ENCODE data around the gene CD34. TPM values are rescaled to one million over a fixed set of nuclear protein-coding genes. Genes with fewer than 3 reads are reported as not detected.
"Not testable (repeated sequence)": the region's sequence is repeated elsewhere in the genome, so short reads cannot be mapped to it uniquely, and the experiment has no call there.

CD34 gene
- polyA plus RNA-seq, 1 experiment: 1.2 TPM

DNA sequence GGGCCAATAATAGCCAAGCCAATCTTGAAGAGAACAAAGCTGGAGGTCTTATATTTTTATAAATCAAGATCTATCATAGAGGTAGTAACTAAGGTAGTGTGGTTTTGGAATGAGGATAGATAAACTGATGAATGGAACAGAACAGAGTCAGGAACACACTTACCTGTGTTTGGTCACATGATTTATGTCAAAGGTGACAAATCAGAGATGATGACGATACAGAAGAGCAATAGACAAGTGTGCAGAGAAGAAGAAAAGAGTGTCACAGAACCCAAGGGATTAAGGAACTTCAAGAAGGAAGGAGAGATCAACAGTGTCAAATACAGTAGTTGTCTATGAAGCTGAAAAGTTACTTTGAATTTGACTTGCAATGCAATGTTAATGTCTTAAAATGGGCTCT lies 16.1 kb upstream of the CD34 start:
- H3K27me3 ChIP-seq (ENCODE audit: control insufficient read depth, insufficient read depth, low read length): no peaks in the 10 kb centered on the region
- no peak overlapping the region for H3K4me3 ChIP-seq (ENCODE audit: low read depth, low read length)
- no peak for DNase-seq (ENCODE audit: low read depth)
- TF ChIP-seq, protein P1, sequence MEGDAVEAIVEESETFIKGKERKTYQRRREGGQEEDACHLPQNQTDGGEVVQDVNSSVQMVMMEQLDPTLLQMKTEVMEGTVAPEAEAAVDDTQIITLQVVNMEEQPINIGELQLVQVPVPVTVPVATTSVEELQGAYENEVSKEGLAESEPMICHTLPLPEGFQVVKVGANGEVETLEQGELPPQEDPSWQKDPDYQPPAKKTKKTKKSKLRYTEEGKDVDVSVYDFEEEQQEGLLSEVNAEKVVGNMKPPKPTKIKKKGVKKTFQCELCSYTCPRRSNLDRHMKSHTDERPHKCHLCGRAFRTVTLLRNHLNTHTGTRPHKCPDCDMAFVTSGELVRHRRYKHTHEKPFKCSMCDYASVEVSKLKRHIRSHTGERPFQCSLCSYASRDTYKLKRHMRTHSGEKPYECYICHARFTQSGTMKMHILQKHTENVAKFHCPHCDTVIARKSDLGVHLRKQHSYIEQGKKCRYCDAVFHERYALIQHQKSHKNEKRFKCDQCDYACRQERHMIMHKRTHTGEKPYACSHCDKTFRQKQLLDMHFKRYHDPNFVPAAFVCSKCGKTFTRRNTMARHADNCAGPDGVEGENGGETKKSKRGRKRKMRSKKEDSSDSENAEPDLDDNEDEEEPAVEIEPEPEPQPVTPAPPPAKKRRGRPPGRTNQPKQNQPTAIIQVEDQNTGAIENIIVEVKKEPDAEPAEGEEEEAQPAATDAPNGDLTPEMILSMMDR (IDR thresholded peaks at IDR 0.05; ENCODE audit: insufficient read depth, low read depth, low read length): no peak
- CTCF ChIA-PET: interaction anchor here (1.0 to 1.3 kb wide), 3 partner anchors 10 to 26 kb away, joined by 3 to 5 read pairs (median 3); no protein-coding TSS in a partner anchor
- H3K36me3 ChIP-seq (ENCODE audit: control insufficient read depth, insufficient read depth, low read length): no peaks in the 10 kb centered on the region
- POLR2A ChIA-PET: no interaction called here

DNA sequence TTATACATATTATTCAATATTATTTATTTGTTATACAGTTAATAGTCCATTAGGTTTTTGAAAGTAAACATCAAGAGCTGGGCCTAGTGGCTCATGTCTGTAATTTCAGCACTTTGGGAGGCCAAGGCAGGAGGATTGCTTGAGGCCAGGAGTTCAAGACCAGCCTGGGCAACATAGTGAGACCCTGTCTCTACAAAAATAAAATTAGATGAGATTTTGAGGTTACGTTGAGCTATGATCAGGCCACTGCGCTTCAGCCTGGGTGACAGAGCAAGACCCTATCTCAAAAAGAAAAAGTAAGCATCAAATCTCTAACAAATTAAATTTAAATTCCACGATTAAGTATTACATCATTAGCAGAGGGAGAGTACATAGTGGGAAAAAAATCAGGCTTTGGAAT lies 15.0 kb upstream of the CD34 start:
- not testable (repeated sequence) for H3K27me3 ChIP-seq (ENCODE audit: control insufficient read depth, insufficient read depth, low read length); DNase-seq (ENCODE audit: low read depth); H3K4me3 ChIP-seq (ENCODE audit: low read depth, low read length); H3K36me3 ChIP-seq (ENCODE audit: control insufficient read depth, insufficient read depth, low read length)
- POLR2A ChIA-PET: interaction anchor here (1.2 kb wide), 1 partner anchor 35 kb away, joined by 3 read pairs; no protein-coding TSS in a partner anchor
- CTCF ChIA-PET: interaction anchor here (0.6 to 1.5 kb wide), 2 partner anchors 18 to 37 kb away, joined by 3 to 4 read pairs; no protein-coding TSS in a partner anchor

DNA sequence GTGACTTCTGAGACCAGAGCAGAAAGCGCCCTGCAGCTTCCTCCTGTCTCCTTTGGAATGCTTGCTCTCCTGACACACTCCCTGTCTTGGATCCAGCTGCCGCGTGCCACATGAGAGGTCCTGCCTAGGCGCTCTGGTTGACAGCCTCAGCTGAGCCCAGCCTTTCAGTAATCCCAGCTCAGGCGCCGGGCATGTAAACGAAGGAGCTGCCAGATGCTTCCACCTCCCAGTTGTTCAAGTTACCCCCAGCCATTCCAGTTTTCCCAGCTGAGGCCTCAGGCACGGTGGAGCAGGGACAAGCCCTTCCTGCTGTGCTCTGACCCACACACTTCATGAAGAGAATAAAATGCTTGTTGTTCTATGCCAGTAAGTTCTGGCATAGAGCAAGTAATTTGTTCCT lies 14.3 kb upstream of the CD34 start:
- peaks cover 2% of the 10 kb centered on the region for H3K27me3 ChIP-seq (ENCODE audit: control insufficient read depth, insufficient read depth, low read length)
- H3K4me3 ChIP-seq (ENCODE audit: low read depth, low read length): no peak overlapping the region
- ChIA-PET CTCF (interaction anchor here (0.6 to 1.5 kb wide), 4 partner anchors 10 to 314 kb away, joined by 3 to 4 read pairs (median 3); no protein-coding TSS in a partner anchor), POLR2A (interaction anchor here (1.2 kb wide), 1 partner anchor 35 kb away, joined by 3 read pairs; no protein-coding TSS in a partner anchor)
- no peak for DNase-seq (ENCODE audit: low read depth)
- no peaks in the 10 kb centered on the region for H3K36me3 ChIP-seq (ENCODE audit: control insufficient read depth, insufficient read depth, low read length)
- TF ChIP-seq, protein P1 (IDR thresholded peaks at IDR 0.05; ENCODE audit: insufficient read depth, low read depth, low read length): no peak

DNA sequence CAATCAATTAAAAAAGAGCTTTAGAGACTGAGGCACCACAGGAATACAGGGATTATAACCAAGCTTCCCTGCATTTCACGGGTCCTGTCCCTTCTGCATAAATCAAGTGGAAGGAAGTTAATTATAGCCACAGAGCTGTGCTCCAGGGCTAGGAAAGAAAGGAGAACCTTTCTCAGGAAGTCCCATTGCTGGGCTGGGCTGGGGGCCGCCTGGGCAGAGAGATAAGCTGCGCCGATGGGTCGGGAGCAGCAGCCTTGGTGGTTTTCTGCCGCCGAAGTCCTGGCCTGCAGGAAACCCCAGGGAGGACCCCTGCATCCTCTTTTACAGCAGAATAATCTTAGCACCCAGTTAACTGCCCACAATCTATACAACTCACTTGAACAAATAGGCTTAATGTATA lies 12.6 kb upstream of the CD34 start:
- POLR2A ChIA-PET: no interaction called here
- TF ChIP-seq, protein P1 (IDR thresholded peaks at IDR 0.05; ENCODE audit: insufficient read depth, low read depth, low read length): no peak
- DNase-seq (ENCODE audit: low read depth): no peak
- CTCF ChIA-PET: no interaction called here
- Histone ChIP-seq H3K27me3 (ENCODE audit: control insufficient read depth, insufficient read depth, low read length) (peaks cover 2% of the 10 kb centered on the region), H3K4me3 (ENCODE audit: low read depth, low read length) (no peak overlapping the region), H3K36me3 (ENCODE audit: control insufficient read depth, insufficient read depth, low read length) (no peaks in the 10 kb centered on the region)

DNA sequence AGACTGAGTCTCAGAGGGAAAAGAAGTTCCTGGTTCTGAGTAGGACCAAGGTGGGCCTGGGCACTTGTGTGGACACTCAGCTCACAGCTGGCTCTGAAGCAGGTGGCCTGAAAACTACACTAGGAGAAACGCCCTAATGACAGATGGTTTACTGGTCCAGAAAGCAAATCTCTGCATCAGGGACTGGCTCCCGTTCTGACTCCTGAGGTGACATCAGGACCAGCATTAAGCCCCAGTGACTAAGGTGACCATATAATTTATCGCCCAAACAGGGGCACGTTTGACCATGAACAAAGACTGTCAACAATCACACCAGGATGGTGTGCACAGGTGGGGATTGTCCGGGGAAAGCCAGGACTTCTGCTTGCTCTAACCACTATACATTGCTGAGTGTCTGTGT lies 12.2 kb upstream of the CD34 start:
- no peak for DNase-seq (ENCODE audit: low read depth)
- peaks cover 2% of the 10 kb centered on the region for H3K27me3 ChIP-seq (ENCODE audit: control insufficient read depth, insufficient read depth, low read length)
- H3K4me3 ChIP-seq (ENCODE audit: low read depth, low read length): no peak overlapping the region
- ChIA-PET CTCF (interaction anchor here (1.0 kb wide), 1 partner anchor 38 kb away, joined by 4 read pairs; no protein-coding TSS in a partner anchor), POLR2A (no interaction called here)
- H3K36me3 ChIP-seq (ENCODE audit: control insufficient read depth, insufficient read depth, low read length): no peaks in the 10 kb centered on the region
- TF ChIP-seq, protein P1 (IDR thresholded peaks at IDR 0.05; ENCODE audit: insufficient read depth, low read depth, low read length): no peak

DNA sequence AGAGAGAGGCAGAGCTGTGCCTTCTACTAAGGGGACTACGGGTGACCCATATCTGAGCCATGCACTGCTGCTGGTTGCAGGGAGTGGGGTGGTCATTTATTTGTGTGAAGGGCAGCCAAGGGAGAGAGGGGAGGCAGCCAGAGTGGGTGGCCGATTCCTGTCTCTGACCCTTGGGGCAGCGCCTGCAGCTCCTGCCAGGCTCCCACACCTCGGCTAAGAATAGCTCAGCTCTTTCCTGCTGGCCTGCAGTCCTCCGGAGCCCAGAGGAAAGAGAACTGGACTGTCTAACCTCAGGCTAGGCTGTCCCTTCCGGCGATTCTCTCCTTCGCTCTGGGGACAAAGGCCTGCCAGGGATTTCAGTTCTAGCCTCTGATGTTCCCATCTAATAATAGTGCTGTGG lies 11.6 kb upstream of the CD34 start:
- POLR2A ChIA-PET: no interaction called here
- CTCF ChIA-PET: interaction anchor here (1.0 kb wide), 1 partner anchor 37 kb away, joined by 4 read pairs; no protein-coding TSS in a partner anchor
- DNase-seq (ENCODE audit: low read depth): no peak
- Histone ChIP-seq H3K36me3 (ENCODE audit: control insufficient read depth, insufficient read depth, low read length) (no peaks in the 10 kb centered on the region), H3K4me3 (ENCODE audit: low read depth, low read length) (no peak overlapping the region), H3K27me3 (ENCODE audit: control insufficient read depth, insufficient read depth, low read length) (peaks cover 2% of the 10 kb centered on the region)
- TF ChIP-seq, protein P1 (IDR thresholded peaks at IDR 0.05; ENCODE audit: insufficient read depth, low read depth, low read length): no peak
